HepG2 (cell line): ENCODE data around the gene FOXA1. TPM values are rescaled to one million over a fixed set of nuclear protein-coding genes. Genes with fewer than 3 reads are reported as not detected.
A peak's percentile ranks its signal among the peaks of the same experiment; 100 is the strongest.

ENCODE experiments used
- AKAP8 ChIP-seq: sonication (generic); formaldehyde crosslinking; IDR thresholded peaks from 2 replicates; pipeline ENCODE4 v1.5.1; 2020; ENCODE audit warnings: mild to moderate bottlenecking, missing genetic modification reagents
- ESRRA ChIP-seq: sonication (generic); formaldehyde crosslinking; IDR thresholded peaks from 2 replicates; pipeline ENCODE4 v1.5.1; 2020; ENCODE audit warnings: mild to moderate bottlenecking, low read depth, missing genetic modification reagents
- GATAD2A ChIP-seq: IDR thresholded peaks from 2 replicates; pipeline ENCODE4 v1.6.1; 2016
- GPN1 ChIP-seq: sonication (generic); formaldehyde crosslinking; IDR thresholded peaks from 2 replicates; pipeline ENCODE4 v1.5.1; 2020; ENCODE audit warnings: missing genetic modification reagents, borderline replicate concordance
- HIVEP1 ChIP-seq: sonication (generic); formaldehyde crosslinking; IDR thresholded peaks from 2 replicates; pipeline ENCODE4 v1.4.0; 2020; ENCODE audit warnings: mild to moderate bottlenecking, missing genetic modification reagents
- HOXD1 ChIP-seq: sonication (generic); formaldehyde crosslinking; IDR thresholded peaks from 2 replicates; pipeline ENCODE4 v1.5.0; 2020; ENCODE audit warnings: missing genetic modification reagents
- KDM1A ChIP-seq: IDR thresholded peaks from 2 replicates; pipeline ENCODE4 v1.6.1; 2016; ENCODE audit warnings: missing compliant biosample characterization
- KMT2B ChIP-seq: IDR thresholded peaks from 2 replicates; pipeline ENCODE4 v1.6.1; 2016; ENCODE audit warnings: missing genetic modification reagents, missing compliant biosample characterization
- MED8 ChIP-seq: sonication (generic); formaldehyde crosslinking; IDR thresholded peaks from 2 replicates; pipeline ENCODE4 v1.8.1; 2023; ENCODE audit warnings: mild to moderate bottlenecking, missing genetic modification reagents; ENCODE audit not compliant: insufficient replicate concordance
- NR2F6 ChIP-seq, 2 experiments: IDR thresholded peaks; 2 replicates each; pipeline ENCODE4 v1.6.1; 2016; ENCODE audit warnings: antibody characterized with exemption in 1 of 2, mild to moderate bottlenecking in 1 of 2
- RAD51 ChIP-seq: fragments of 450-650 bp; IDR thresholded peaks from 2 replicates; pipeline ENCODE4 v1.6.1; 2016; ENCODE audit warnings: borderline replicate concordance
- RXRB ChIP-seq: IDR thresholded peaks from 2 replicates; pipeline ENCODE4 v1.6.1; 2016; ENCODE audit warnings: borderline replicate concordance, missing genetic modification reagents, missing compliant biosample characterization
- SAP130 ChIP-seq: IDR thresholded peaks from 2 replicates; pipeline ENCODE4 v1.6.1; 2016; ENCODE audit warnings: low read depth
- SNRNP70 ChIP-seq: fragments of 200-400 bp; formaldehyde crosslinking; IDR thresholded peaks from 2 replicates; pipeline ENCODE4 v1.6.1; 2017; ENCODE audit warnings: mild to moderate bottlenecking, low read depth, low read length, moderate library complexity
- SOX5 ChIP-seq: IDR thresholded peaks from 2 replicates; pipeline ENCODE4 v1.6.1; 2016; ENCODE audit warnings: borderline replicate concordance
- TEAD3 ChIP-seq: optimal IDR thresholded peaks from 2 replicates; pipeline ENCODE3; 2016; ENCODE audit warnings: borderline replicate concordance
- ZNF431 ChIP-seq: sonication (generic); formaldehyde crosslinking; IDR thresholded peaks from 2 replicates; pipeline ENCODE4 v1.9.0; 2022; ENCODE audit warnings: missing genetic modification reagents, low read depth, mild to moderate bottlenecking, borderline replicate concordance
- ZNF451 ChIP-seq: sonication (generic); formaldehyde crosslinking; IDR thresholded peaks from 2 replicates; pipeline ENCODE4 v1.5.0; 2020; ENCODE audit warnings: mild to moderate bottlenecking, missing genetic modification reagents
- ZNF501 ChIP-seq: sonication (generic); formaldehyde crosslinking; IDR thresholded peaks from 2 replicates; pipeline ENCODE4 v1.5.1; 2020; ENCODE audit warnings: mild to moderate bottlenecking, moderate library complexity, missing genetic modification reagents
- ZNF713 ChIP-seq: sonication (generic); formaldehyde crosslinking; IDR thresholded peaks from 2 replicates; pipeline ENCODE4 v1.4.0; 2020; ENCODE audit warnings: mild to moderate bottlenecking, missing genetic modification reagents
- ZNF816 ChIP-seq: sonication (generic); formaldehyde crosslinking; IDR thresholded peaks from 2 replicates; pipeline ENCODE4 v1.8.0; 2022; ENCODE audit warnings: missing genetic modification reagents, mild to moderate bottlenecking, borderline replicate concordance
- polyA plus RNA-seq, 8 experiments: library from polyadenylated mRNA; depleted of rRNA in 3 of 8; stranded (reverse) in 7 of 8; unstranded in 1 of 8; fragments of >200 nt; fragmentation: Illumina TruSeq in 4 of 8; extraction: Trizol in 4 of 8; gene quantifications; 2 replicates each; pipeline versions ENCODE4 v1.2.1 to v1.2.3, GENCODE V29; 2011 to 2016; ENCODE audit warnings: low read depth in 4 of 8, missing spikeins in 1 of 8, mixed read lengths in 1 of 8; ENCODE audit not compliant: insufficient read depth in 1 of 8
- total RNA-seq, 5 experiments: library from RNA; depleted of rRNA; stranded (reverse); fragments of >200 nt; fragmentation: Illumina TruSeq; extraction: Trizol; gene quantifications; 2 replicates each; pipeline ENCODE4 v1.2.3, GENCODE V29; 2016; ENCODE audit warnings: low read depth in 1 of 5
- TF ChIP-seq, protein P1 (sequence below): sonication (generic); formaldehyde crosslinking; conservative IDR thresholded peaks from 2 replicates; pipeline ENCODE4 v1.8.1; 2023; ENCODE audit warnings: missing genetic modification reagents
- TF ChIP-seq, protein P2 (sequence below): sonication (generic); formaldehyde crosslinking; IDR thresholded peaks from 2 replicates; pipeline ENCODE4 v1.5.1; 2020; ENCODE audit warnings: mild to moderate bottlenecking, moderate library complexity, missing genetic modification reagents
- TF ChIP-seq, protein P3 (sequence below), 2 experiments: sonication (generic) in 1 of 2; formaldehyde crosslinking in 1 of 2; IDR thresholded peaks; 2 replicates each; pipeline versions ENCODE4 v1.4.0 to v1.6.1; 2016 to 2020; ENCODE audit warnings: borderline replicate concordance in 1 of 2, low read depth in 1 of 2, mild to moderate bottlenecking in 1 of 2, missing genetic modification reagents in 1 of 2

The FOXA1 gene
- total and polyA plus RNA-seq, 2 of the 13 experiments (the other 11 are each of a cell fraction or from before 2014, with no cell fraction given): 43.4 to 58.6 TPM

DNA sequence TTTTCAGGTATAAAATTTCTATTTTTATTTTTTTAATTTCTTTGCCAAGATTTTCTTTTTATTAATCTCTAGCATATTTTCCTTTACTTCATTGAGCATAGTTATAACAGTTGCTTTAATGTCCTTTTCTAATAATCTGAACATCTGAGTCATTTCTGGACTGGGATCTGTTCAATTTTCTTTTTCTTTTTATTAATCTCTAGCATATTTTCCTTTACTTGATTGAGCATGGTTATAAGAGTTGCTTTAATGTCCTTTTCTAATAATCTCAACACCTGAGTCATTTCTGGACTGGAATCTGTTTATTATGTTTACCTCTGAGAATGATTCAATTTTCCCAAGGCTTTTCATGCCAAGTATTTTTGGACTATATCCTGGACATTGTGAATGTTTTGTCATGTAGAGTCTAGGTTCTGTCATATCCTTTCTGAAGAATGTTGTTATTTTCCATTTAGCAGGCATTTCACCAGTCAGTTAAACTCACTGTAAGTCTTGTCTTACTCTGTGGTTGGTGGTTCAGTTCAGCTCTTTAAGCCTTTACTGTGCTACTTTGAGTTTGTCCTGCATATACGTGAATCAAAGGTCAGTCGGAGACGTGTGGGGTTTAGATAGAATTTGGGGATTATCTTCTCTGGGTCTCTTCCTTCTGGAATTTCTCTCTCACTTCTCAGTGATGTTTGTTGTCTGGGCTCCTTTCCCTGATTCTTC is 20.7 kb upstream of the FOXA1 start (continued):
- TF ChIP-seq, protein P1, sequence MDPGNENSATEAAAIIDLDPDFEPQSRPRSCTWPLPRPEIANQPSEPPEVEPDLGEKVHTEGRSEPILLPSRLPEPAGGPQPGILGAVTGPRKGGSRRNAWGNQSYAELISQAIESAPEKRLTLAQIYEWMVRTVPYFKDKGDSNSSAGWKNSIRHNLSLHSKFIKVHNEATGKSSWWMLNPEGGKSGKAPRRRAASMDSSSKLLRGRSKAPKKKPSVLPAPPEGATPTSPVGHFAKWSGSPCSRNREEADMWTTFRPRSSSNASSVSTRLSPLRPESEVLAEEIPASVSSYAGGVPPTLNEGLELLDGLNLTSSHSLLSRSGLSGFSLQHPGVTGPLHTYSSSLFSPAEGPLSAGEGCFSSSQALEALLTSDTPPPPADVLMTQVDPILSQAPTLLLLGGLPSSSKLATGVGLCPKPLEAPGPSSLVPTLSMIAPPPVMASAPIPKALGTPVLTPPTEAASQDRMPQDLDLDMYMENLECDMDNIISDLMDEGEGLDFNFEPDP (CRISPR knock-in tag): no peak
- TF ChIP-seq KDM1A (CRISPR knock-in tag) (0 out of 2 replicates have a peak, but pooled peaks have one; percentile 6), NR2F6 (IDR thresholded peaks at IDR 0.05) (0 out of 2 replicates have a peak, but pooled peaks have one; percentile 17), NR2F6 (CRISPR knock-in tag; IDR thresholded peaks at IDR 0.05) (no peak), GPN1 (CRISPR knock-in tag) (no peak), SNRNP70 (no peak), RAD51 (peak; percentile 13; the same call in 1 of the 2 replicates), ESRRA (CRISPR knock-in tag) (no peak), KMT2B (0 out of 2 replicates have a peak, but pooled peaks have one; percentile 16), TEAD3 (CRISPR knock-in tag) (no peak), SAP130 (CRISPR knock-in tag) (0 out of 2 replicates have a peak, but pooled peaks have one; percentile 9), MED8 (no peak), ZNF451 (CRISPR knock-in tag) (no peak), GATAD2A (CRISPR knock-in tag) (no peak), ZNF501 (CRISPR knock-in tag) (no peak), RXRB (CRISPR knock-in tag) (no peak), AKAP8 (CRISPR knock-in tag) (no peak), HOXD1 (no peak), ZNF816 (CRISPR knock-in tag) (no peak), ZNF431 (CRISPR knock-in tag) (no peak), SOX5 (CRISPR knock-in tag) (no peak), ZNF713 (no peak), HIVEP1 (no peak)
- TF ChIP-seq, protein P2, sequence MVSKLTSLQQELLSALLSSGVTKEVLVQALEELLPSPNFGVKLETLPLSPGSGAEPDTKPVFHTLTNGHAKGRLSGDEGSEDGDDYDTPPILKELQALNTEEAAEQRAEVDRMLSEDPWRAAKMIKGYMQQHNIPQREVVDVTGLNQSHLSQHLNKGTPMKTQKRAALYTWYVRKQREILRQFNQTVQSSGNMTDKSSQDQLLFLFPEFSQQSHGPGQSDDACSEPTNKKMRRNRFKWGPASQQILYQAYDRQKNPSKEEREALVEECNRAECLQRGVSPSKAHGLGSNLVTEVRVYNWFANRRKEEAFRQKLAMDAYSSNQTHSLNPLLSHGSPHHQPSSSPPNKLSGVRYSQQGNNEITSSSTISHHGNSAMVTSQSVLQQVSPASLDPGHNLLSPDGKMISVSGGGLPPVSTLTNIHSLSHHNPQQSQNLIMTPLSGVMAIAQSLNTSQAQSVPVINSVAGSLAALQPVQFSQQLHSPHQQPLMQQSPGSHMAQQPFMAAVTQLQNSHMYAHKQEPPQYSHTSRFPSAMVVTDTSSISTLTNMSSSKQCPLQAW (CRISPR knock-in tag): no peak
- TF ChIP-seq, protein P3, sequence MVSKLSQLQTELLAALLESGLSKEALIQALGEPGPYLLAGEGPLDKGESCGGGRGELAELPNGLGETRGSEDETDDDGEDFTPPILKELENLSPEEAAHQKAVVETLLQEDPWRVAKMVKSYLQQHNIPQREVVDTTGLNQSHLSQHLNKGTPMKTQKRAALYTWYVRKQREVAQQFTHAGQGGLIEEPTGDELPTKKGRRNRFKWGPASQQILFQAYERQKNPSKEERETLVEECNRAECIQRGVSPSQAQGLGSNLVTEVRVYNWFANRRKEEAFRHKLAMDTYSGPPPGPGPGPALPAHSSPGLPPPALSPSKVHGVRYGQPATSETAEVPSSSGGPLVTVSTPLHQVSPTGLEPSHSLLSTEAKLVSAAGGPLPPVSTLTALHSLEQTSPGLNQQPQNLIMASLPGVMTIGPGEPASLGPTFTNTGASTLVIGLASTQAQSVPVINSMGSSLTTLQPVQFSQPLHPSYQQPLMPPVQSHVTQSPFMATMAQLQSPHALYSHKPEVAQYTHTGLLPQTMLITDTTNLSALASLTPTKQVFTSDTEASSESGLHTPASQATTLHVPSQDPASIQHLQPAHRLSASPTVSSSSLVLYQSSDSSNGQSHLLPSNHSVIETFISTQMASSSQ (IDR thresholded peaks at IDR 0.05; ENCODE audit: low read depth): no peak
- TF ChIP-seq, protein P3 (CRISPR knock-in tag; IDR thresholded peaks at IDR 0.05; ENCODE audit: borderline replicate concordance): no peak
